Stomach smooth muscle (tissue), 2 donors: Measurements from ENCODE around the gene ECSCR.
"Not testable (repeated sequence)": the region's sequence is repeated elsewhere in the genome, so short reads cannot be mapped to it uniquely, and the experiment has no call there.

ENCODE experiments used
- H3K27ac ChIP-seq: one replicate; pipeline ENCODE4 v1.7.0; 2013; ENCODE audit warnings: mild to moderate bottlenecking, low read length, inconsistent platforms
- H3K27me3 ChIP-seq, 2 donors: one replicate each; pipeline ENCODE4 v1.7.0; 2013; ENCODE audit warnings: low read length in 2 of 2; ENCODE audit not compliant: insufficient read depth in 2 of 2, control insufficient read depth in 1 of 2
- H3K36me3 ChIP-seq, 2 donors: one replicate each; pipeline ENCODE4 v1.7.0; 2013; ENCODE audit warnings: low read length in 2 of 2; ENCODE audit not compliant: control insufficient read depth in 2 of 2, insufficient read depth in 2 of 2
- H3K4me1 ChIP-seq: one replicate; pipeline ENCODE4 v1.7.0; 2013; ENCODE audit warnings: low read length; ENCODE audit not compliant: control insufficient read depth, insufficient read depth
- H3K4me3 ChIP-seq, 2 donors: one replicate each; pipeline ENCODE4 v1.7.0; 2013; ENCODE audit warnings: low read length in 2 of 2
- H3K9ac ChIP-seq, 2 donors: one replicate each; pipeline ENCODE4 v1.7.0; 2013; ENCODE audit warnings: low read length in 2 of 2, mild to moderate bottlenecking in 1 of 2
- H3K9me3 ChIP-seq, 2 donors: one replicate each; pipeline ENCODE4 v1.7.0; 2013; ENCODE audit warnings: low read length in 2 of 2; ENCODE audit not compliant: control insufficient read depth in 2 of 2
- donor health status: healthy.
- donor health status: Pancreatic carcinoma.

ECSCR gene, protein sequence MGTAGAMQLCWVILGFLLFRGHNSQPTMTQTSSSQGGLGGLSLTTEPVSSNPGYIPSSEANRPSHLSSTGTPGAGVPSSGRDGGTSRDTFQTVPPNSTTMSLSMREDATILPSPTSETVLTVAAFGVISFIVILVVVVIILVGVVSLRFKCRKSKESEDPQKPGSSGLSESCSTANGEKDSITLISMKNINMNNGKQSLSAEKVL

DNA sequence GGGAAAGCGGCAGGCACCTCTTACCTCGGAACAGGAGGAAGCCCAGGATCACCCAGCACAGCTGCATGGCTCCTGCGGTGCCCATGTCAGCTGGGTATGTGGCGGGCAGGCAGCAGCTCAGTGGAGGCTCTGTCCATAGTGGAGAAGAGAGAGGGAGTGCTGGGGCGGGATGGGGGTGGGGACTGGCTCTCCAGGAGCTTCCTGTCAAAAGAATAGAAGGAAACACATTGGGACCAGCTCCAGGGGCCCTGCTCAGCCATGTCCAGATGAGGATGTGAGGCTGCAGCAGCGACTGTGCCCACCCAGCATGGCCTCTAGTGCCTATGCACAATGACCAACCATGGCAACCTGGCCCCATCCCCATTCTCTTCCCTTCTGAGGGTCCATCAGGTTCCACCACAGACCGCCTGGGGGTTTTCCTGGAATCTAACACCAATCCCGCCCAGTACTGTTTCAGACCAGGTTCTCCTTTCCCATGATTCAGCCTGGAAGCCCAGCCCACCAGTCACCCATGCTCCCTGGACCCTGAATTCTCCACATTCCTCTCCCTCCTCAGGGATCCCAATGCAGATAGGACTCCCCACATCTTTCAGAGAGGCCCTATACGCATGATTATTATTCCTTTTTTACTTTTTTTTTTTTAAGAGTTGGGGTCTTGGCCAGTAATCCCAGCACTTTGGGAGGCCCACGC, at the start of gene ECSCR:
Gene ECSCR, minus strand, starts transcription at position 158 of the 691 bp plus-strand sequence. Its CDS starts 73 bp downstream, at position 85.
- H3K9me3 ChIP-seq, result no peaks in the 10 kb centered on the region
- peak within 1 kb of the TSS; percentile 37 for H3K27ac ChIP-seq
- no peaks in the 10 kb centered on the region for H3K4me1 ChIP-seq
- H3K36me3 ChIP-seq, result no peaks in the 10 kb centered on the region
- H3K27me3 ChIP-seq, result no peaks in the 10 kb centered on the region
- H3K9ac ChIP-seq, result peak within 1 kb of the TSS in 1 of 2 donors; percentile 29
- H3K4me3 ChIP-seq, result peak within 1 kb of the TSS in 1 of 2 donors; percentile 49

DNA sequence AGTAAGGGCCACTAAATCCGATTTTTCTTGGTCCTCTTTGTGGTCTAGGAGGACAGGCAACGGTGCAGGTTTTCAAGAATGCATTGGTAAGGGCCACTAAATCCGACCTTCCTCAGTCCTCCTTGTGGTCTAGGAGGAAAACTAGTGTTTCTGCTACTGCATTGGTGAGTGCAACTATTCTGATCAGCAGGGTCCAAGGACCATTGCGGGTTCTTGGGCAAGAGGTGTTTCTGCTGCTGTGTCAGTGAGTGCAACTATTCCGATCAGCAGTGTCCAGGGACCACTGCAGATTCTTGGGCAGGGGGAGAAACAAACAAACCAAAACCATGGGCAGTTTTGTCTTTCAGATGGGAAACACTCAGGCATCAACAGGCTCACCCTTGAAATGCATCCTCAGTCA, 42.2 kb upstream of the ECSCR start:
- not testable (repeated sequence) for H3K27me3 ChIP-seq, H3K4me3 ChIP-seq, H3K9ac ChIP-seq, H3K36me3 ChIP-seq, H3K27ac ChIP-seq, H3K4me1 ChIP-seq, H3K9me3 ChIP-seq

- not testable (repeated sequence) for H3K27me3 ChIP-seq, H3K36me3 ChIP-seq, H3K4me3 ChIP-seq, H3K4me1 ChIP-seq, H3K9me3 ChIP-seq, H3K9ac ChIP-seq, H3K27ac ChIP-seq
These were observed 41.3 kb upstream of the ECSCR start for GRCh38 chr5:139503879-139504278.

GRCh38 chr5:139503036-139503817, 40.7 kb upstream of the ECSCR start:
- H3K27me3 ChIP-seq, H3K4me3 ChIP-seq, H3K4me1 ChIP-seq, H3K36me3 ChIP-seq, H3K27ac ChIP-seq, H3K9me3 ChIP-seq, H3K9ac ChIP-seq: not testable (repeated sequence)

DNA sequence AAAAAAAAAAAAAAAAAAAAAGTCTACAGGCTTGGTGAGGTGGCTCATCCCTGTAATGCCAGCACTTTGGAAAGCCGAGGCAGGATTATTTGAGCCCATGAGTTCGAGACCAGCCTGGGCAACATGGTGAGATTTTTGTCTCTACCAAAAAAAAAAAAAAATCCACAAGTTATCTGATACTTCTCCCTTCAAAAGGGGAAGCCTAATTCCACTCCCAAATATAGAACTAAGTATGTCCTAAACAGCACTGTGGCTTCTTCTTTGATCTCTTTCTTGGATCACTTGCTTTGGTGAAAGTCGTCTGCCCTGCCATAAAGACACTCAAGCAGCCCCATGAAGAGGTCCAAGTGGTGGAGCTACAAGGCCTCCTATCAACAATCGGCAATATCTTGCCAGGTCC, 38.8 kb upstream of the ECSCR start:
- Histone ChIP-seq H3K4me1 (no peaks in the 10 kb centered on the region), H3K27me3 (no peaks in the 10 kb centered on the region), H3K9me3 (no peaks in the 10 kb centered on the region), H3K36me3 (no peaks in the 10 kb centered on the region), H3K4me3 (no peak overlapping the region), H3K9ac (no peak overlapping the region), H3K27ac (no peak overlapping the region)

DNA sequence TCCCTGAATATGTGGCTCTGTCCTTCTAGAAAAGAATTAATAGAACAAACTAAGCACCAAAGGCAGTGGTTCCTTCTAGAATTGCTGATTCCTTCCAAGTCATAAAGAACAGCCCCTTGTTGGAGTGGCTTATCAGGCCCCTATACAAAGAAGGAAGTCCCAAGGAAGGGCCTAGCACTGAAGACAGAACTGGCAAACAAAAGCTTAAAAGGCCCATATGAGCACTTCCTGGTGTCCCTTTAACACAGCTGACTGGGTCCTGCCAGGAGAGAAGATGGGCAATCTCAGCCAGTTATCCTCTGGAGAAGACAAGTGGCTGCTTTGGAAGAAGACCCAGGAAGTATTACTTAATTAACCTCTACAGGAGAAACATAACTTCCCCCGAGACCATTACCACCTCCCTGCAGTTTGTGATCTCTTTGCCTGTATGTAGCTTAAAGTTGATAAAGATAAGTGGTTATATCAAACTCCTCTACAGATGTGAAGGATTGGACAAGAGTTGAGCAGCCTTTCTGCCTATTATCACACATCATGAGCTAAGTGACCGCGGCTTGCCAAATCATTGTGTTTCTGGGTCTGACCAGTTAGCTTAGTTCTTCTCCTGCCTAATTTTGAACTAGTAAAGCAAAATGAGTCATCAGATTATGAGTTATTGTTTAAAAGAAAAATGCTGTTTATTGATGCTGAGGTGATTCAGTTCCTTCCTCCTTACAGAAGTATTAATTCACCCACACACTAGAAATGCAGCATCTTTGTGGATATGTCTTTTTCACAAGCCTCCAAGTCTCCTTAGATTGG, 33.3 kb upstream of the ECSCR start:
- no peak overlapping the region for H3K4me3 ChIP-seq
- no peak overlapping the region for H3K9ac ChIP-seq
- no peaks in the 10 kb centered on the region for H3K9me3 ChIP-seq
- H3K27ac ChIP-seq, result no peak overlapping the region
- H3K36me3 ChIP-seq, result no peaks in the 10 kb centered on the region
- H3K27me3 ChIP-seq, result no peaks in the 10 kb centered on the region
- H3K4me1 ChIP-seq, result peaks cover 7% of the 10 kb centered on the region

- Histone ChIP-seq H3K9ac (no peak overlapping the region), H3K27ac (no peak overlapping the region), H3K4me1 (peaks cover 7% of the 10 kb centered on the region)
These were observed 32.3 kb upstream of the ECSCR start for GRCh38 chr5:139494832-139495231.

GRCh38 chr5:139494256-139494655, 31.7 kb upstream of the ECSCR start:
- no peak overlapping the region for H3K4me3 ChIP-seq
- H3K9ac ChIP-seq, result no peak overlapping the region
- H3K27me3 ChIP-seq, result no peaks in the 10 kb centered on the region
- H3K4me1 ChIP-seq, result peaks cover 7% of the 10 kb centered on the region
- H3K9me3 ChIP-seq, result no peaks in the 10 kb centered on the region
- H3K27ac ChIP-seq, result no peak overlapping the region
- no peaks in the 10 kb centered on the region for H3K36me3 ChIP-seq

More at GRCh38 chr5:139494832-139495231, 32.3 kb upstream of the ECSCR start:
- Histone ChIP-seq H3K27me3 (no peaks in the 10 kb centered on the region), H3K4me3 (no peak overlapping the region), H3K9me3 (no peaks in the 10 kb centered on the region), H3K36me3 (no peaks in the 10 kb centered on the region)

DNA sequence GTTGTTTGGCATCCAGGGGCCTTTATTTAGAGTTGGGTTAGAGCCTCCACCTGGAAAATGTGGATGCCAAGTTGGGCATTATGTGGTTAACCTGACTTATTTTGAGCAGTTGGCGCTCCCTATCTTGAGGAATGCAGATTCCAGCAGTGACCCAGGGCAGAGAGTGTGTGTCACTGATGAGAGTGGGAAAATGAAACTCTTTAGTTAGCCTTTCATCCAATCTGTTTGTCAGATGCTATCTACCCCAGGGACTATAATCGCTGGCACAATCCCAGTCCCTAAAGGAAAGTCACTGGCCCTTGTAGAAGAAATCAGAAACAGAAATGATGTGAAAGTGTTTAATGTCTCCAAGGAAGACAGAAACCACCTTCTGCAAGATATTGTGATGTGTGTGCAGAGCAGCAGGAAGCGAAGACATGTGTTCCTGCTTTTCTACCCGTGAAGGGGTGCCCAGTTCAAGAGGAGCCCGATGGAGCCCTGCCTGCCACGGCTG, 30.2 kb upstream of the ECSCR start:
- H3K4me1 ChIP-seq, result peaks cover 7% of the 10 kb centered on the region
- H3K27me3 ChIP-seq, result no peaks in the 10 kb centered on the region
- no peaks in the 10 kb centered on the region for H3K36me3 ChIP-seq
- H3K27ac ChIP-seq, result no peak overlapping the region
- H3K9ac ChIP-seq, result no peak overlapping the region
- H3K4me3 ChIP-seq, result peak overlapping the region in 1 of 2 donors; percentile 8
- no peaks in the 10 kb centered on the region for H3K9me3 ChIP-seq

- Histone ChIP-seq H3K9me3 (no peaks in the 10 kb centered on the region), H3K36me3 (no peaks in the 10 kb centered on the region), H3K4me1 (peaks cover 7% of the 10 kb centered on the region), H3K27ac (no peak overlapping the region), H3K9ac (no peak overlapping the region), H3K27me3 (no peaks in the 10 kb centered on the region), H3K4me3 (no peak overlapping the region)
These were observed 25.7 kb upstream of the ECSCR start for GRCh38 chr5:139488260-139488659.
